Left kidney (tissue), 2 donors: ENCODE measurements around the gene TMEM244. TPM values are rescaled to one million over a fixed set of nuclear protein-coding genes. Genes with fewer than 3 reads are reported as not detected.
"Not testable (repeated sequence)": the region's sequence is repeated elsewhere in the genome, so short reads cannot be mapped to it uniquely, and the experiment has no call there.

Experiments used
- DNase-seq: peaks from one replicate; pipeline ENCODE4 v3.0.0-alpha.2; 2013
- polyA plus RNA-seq: library from polyadenylated mRNA; unstranded; fragments of 120-200 nt; gene quantifications from one replicate; pipeline ENCODE4 v1.2.1, GENCODE V29; 2013; ENCODE audit not compliant: insufficient read length

TMEM244 gene
- polyA plus RNA-seq, 1 donor, result not detected

- DNase-seq, result no peak
These were observed 48.9 kb downstream of the TMEM244 start for GRCh38 chr6:129812145-129812777.

- not testable (repeated sequence) for DNase-seq
These were observed 54.0 kb downstream of the TMEM244 start for GRCh38 chr6:129807141-129807540.

GRCh38 chr6:129802920-129803319, 58.2 kb downstream of the TMEM244 start:
- not testable (repeated sequence) for DNase-seq

GRCh38 chr6:129801909-129802308, 59.2 kb downstream of the TMEM244 start:
- DNase-seq, result no peak

GRCh38 chr6:129795261-129795660, 65.9 kb downstream of the TMEM244 start:
- DNase-seq, result no peak

- no peak for DNase-seq
These were observed 67.7 kb downstream of the TMEM244 start for GRCh38 chr6:129793447-129793846.

GRCh38 chr6:129792049-129792448, 69.1 kb downstream of the TMEM244 start:
- no peak for DNase-seq

GRCh38 chr6:129790785-129791184, 70.3 kb downstream of the TMEM244 start:
- DNase-seq, result no peak

- no peak for DNase-seq
These were observed 71.1 kb downstream of the TMEM244 start for GRCh38 chr6:129789974-129790373.

- DNase-seq, result no peak
These were observed 73.3 kb downstream of the TMEM244 start for GRCh38 chr6:129787816-129788215.

GRCh38 chr6:129786548-129786947, 74.6 kb downstream of the TMEM244 start:
- DNase-seq, result no peak

GRCh38 chr6:129785756-129786135, 75.4 kb downstream of the TMEM244 start:
- DNase-seq, result no peak

- no peak for DNase-seq
These were observed 75.9 kb downstream of the TMEM244 start for GRCh38 chr6:129785047-129785755.

Other genes with a start within 250 kb of the TMEM244 start
- 38.5 TPM for gene ARHGAP18, start 151.1 kb downstream of the TMEM244 start, polyA plus RNA-seq
- 21.4 TPM for gene L3MBTL3, start 157.3 kb upstream of the TMEM244 start, polyA plus RNA-seq